NCI-H187 treated with DMSO at 0.1 percent for 48 hours (cell line): Measurements from ENCODE around the gene PHYKPL.
"Not testable (repeated sequence)": the region's sequence is repeated elsewhere in the genome, so short reads cannot be mapped to it uniquely, and the experiment has no call there.

Source experiments
- DNase-seq: peaks from one replicate; lab custom pipeline; 2025; lab: John Stamatoyannopoulos, UW

The PHYKPL gene

DNA sequence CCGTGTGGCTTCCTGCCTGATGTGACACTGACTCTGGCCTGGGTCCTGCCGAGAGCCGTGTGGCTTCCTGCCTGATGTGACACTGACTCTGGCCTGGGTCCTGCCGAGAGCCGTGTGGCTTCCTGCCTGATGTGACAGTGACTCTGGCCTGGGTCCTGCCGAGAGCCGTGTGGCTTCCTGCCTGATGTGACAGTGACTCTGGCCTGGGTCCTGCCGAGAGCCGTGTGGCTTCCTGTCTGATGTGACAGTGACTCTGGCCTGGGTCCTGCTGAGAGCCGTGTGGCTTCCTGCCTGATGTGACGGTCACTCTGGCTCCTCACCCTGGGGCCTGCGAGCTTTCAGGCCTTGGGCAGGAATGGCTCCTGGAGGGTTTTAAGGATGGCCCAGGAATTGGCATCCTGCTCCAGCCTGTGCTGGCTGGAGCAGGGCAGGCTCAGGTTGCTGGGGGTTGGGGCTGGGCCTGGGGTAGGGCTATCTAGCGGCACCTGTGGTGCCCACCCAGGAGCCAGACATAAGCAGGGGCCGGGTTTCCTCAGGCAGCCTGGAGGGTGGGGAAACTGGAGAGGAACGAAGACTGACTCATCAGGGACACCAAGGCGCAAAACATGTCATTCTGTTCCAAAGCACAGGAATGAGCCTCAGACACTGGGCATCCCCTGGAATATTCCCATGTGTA, 7.2 kb upstream of the PHYKPL start:
- DNase-seq = not testable (repeated sequence)

DNA sequence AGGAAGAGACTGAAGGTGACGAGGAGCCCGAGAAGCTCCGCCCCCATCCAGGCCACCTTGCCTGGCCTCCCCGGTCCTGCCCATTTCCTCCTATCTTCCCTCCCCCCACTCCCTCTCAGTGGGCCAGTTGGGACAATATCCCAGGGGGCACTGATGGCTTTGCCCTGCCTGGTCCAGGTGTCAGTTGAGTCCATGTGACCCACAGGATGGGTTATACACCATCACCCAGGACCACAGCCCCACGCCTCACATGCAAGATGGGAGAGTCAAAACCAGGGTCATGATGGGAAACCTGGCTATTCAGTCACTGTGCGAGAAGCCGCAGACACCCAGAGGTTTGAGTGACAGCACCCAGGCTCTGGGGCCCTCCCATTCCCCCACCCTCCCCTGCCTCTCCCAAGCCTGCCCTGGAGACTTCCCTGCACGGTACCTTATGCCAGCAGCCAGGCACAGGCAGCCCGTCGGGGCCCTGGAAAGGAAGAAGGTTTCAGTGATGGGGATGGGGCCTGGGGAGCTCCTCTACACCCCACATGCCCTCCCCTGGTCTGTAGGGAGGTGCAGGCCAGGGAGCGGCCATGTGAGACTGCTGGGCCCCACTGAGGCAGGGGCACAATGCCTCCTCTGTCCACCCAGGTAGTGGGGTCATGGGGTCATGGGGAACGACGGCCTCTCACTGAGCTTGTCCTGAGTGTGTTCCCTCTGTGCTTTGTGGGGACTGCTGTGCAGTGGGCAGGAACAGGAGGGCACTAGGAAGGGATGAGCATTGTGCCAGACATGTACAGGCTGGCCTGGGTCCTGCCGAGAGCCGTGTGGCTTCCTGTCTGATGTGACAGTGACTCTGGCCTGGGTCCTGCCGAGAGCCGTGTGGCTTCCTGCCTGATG, 6.3 kb upstream of the PHYKPL start:
- DNase-seq = no peak

DNA sequence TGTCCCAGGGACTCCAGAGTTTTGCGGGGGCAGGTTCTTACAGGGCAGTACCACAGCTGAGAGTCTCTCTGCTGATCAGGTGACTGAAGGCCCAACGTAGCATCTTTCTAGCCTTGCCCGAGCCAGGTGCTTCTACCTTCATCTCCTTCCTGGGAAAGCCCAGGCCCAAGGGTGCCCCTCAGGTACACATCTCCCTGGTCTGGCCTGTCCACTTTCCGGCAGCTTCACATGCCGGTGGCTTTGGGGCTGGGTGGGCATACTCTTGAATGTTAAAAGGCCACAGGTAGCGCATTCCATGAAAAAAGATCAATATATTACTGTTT, 5.7 kb upstream of the PHYKPL start:
- no peak for DNase-seq

DNA sequence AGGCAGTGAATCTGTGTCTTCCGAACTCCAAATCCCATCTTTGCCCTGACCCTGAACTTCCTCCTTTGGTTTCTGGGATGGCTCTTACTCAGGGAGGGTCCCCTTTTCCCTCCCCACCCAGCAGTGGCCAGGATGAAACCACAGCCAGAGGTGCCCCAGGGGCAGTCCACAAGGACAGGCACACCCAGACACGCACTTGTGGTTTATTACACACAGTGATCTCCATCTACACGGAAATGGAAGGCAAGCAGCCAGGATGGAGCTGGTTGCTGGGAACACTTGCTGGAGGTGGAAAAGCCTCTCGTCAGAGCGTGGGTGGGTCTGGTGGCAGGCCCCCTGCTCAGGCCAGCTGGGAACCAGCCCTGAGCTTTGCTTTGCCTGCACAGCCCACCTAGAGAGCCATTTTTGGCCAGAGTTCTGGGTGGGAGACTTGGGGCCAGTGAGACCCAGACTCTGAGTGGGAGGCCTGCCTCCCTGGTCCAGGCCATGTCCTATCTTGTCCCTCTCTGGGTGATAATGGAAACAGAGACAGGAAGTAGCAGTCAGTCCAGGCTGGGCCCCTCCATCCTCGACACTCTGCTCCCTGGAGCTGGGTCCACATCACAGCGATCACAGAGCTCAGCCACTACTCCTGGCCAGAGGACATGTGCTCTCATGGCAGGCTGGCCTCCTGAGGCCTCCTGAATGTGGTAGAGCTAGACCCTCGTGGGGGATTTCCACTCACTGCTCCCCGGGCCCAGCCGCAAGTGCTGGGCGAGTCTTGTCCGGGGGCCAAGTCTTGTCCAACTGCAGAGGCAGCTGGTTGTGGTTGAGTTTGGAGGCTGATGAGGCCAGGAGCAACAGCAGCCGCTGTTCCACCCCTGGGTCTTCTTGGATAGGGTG, 5.1 kb upstream of the PHYKPL start:
- DNase-seq = no peak

DNA sequence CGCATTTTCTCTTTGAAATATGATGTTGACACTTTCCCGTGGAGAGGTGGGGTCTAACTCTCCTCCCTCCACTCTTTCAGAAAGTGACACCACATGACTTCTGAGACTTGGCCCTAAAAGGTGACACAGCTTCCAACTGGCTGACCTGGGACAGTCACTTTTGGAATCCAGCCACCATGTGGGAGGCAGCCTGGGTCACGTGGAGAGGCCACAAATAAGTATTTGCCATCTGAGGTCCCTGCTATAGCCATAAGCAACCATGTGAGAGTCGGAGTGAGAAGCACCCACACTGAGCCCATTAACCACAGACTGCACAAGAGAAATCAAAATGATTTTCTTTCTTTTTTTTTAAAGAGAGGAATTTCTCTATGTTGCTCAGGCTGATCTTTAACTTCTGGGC, 4.1 kb upstream of the PHYKPL start:
- DNase-seq = no peak

DNA sequence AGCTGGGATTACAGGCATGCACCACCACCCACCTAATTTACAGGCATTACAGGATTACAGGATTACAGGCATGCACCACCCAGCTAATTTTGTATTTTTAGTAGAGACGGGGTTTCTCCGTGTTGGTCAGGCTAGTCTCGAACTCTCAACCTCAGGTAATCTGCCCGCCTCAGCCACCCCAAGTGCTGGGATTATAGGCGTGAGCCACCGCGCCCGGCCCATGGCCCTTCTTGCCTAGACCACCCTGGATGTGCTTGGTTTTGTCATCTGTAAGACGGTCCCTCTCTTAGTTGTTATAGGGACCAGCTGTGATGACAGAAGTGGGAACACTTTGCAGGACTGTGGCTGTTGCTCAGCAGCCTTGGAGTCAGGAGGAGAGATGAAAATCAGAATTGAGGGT, 3.5 kb upstream of the PHYKPL start:
- no peak for DNase-seq

DNA sequence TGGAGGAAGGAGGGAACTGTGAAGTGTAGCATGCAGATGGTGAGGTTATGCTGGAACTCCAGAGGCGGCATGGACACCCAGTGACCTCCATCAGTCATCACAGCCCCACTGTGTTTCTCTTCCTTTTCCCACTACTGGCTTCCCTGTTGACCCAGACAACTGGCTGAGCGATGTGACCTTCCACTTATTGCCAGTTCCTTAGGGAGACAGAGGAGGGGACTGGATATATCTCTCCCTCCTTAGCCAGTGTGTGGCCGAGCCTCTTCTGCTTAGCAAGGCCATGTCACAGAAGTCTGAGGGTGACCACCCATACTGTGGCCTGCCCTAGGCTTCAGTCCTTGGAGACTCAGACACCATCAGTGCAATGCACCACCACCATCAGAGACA, 3.0 kb upstream of the PHYKPL start:
- no peak for DNase-seq

DNA sequence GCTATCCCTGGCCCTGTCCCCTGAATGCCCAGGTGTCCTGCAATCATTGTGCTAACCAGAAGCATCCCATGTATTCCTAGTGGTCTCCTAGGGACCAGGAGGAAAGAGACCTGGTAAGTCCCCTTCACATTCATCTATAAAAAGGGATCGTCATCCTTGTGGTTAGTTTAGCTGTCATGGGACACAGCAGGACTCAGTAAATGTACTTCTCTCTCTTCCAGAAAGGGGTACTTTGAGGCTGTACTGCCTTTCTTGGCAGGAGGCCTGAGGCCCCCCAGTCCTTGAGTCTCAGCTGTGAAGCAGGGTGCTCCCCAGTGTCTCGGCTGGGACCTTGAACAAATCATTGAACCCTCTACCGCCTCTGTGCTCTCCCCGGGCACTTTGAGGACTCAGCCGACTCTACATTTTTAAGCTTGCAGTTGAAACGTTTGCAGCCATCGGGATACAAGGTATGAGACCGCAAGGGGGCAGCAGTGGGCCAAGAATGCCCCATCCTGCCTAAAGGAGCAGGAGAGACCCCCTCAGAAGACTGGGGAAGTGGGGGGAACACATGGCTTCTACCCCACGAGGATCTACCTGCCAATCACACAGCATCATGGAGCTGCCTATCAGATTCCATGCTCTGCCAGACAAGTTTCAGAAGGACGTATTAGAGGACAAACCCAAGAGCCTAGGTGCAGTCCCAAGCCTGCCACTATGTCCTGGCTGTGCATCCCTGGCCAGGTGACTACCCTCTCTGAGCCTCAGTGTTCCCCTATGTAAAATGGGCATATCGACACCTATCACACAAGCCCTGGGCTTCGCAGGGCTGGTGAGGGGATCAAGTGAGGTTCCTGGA, 2.4 kb upstream of the PHYKPL start:
- no peak for DNase-seq

DNA sequence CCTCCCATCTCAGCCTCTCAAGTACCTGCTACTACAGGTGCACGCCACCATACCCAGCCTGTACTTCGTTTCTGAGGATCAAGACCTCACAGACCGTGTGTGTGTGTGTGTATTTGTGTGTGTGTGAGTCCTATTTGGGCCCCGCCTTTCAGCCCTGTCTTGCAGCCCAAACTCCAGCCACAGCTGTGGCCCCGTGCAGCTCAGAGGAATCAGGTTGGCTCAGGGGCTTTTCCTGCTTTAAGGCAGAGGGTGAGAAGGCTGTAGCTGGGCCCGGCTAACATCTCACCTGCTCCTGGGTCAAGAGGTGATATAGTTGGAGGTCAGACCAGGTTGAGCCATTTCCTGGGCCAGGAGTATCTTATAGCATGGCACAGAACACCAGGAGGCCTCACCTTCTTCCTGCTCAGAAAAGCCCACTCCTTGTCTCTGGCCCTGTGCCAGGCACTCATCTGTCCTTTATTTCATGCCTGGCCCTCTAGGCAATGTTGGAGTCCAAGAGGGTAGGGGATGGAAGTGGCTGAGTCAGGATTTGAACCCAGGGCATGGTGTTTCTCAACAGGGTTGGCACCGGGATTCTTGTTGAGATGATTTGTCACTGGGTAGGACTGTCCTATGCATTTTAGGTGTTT, 1.6 kb upstream of the PHYKPL start:
- no peak for DNase-seq

DNA sequence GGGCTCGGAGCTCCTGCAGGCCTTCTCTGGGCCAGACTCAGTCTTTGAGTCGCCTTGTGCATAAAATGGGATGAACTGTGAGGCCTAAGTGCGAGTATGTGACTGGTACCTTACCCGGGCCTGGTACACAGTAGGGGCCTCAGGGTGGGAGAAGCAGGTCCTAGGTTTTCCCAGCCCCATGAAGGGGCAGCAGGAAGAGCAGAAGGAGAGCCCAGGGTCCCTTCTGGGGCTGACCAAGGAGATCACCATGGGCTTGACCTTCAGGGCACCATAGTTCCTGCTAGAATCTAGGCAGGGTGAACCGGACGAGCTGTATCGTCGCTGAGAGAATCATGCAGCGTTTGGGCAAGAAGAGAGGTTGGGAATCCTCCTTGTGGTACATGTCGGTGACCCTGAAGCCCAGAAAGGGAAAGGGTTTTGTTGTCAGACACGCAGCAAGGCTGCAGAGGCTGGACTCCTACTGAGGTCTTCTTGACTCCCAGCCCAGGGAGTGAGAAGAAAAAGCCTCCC, 373 bp upstream of the PHYKPL start:
- no peak for DNase-seq

DNA sequence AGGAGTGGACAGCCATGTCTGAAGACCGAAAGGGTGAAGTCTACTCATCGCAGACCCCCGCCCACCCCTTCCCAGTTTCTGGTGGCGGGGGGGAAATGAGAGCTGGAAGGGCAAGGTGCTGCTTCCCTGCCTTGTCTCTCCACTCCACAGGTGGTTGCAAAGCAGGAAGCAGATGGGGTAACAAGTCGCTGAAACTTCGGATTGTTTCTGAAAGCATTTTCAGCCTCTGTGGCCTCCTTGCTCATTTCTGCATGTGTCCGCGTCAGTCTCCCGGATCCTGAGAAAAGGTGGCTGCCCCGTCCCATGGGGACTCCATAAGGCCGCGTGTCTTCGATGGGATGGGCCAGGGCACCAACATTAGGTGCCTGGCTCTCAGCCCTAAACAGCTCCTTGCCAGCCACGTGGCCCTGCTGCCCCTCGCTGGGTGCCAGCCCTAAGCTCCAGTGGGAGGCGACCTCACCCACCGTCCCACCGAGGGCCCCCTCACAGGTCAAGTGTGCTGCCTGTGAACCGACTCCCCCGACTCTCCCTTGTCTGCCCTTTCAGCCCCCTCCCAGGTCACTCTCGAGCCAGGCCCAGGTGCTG, 971 bp downstream of the PHYKPL start:
- DNase-seq = no peak

DNA sequence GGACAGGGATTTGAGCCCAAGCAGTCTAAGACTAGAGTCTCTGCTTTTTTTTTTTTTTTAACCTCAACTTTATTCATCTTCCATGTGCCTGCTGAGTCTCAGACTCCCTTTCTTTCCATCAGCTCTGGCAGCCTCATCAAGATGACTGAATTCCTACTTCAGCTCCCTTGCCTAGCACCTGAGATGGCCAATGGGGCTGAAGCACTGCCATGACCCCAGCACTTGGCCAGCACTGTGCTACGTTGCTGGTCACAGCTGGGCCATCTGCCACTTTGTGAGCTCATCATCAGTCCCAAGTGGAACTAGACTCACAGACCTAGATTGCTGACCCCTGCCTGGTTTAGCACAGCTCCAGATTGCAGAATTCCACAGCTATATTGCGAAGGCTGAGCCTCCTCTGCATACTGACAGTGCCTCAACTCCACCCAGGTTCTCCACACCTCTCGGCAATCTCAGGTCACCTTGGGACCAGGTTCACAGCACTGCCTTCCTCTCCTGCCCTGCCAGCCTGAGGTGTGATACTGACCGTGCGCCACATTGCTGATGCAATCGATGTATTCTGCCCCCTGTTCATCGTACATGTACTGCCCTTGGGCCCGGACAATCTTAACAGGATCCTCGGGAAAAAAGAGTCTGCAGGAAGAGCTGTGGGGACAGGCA, 1.6 kb downstream of the PHYKPL start:
- DNase-seq = no peak

DNA sequence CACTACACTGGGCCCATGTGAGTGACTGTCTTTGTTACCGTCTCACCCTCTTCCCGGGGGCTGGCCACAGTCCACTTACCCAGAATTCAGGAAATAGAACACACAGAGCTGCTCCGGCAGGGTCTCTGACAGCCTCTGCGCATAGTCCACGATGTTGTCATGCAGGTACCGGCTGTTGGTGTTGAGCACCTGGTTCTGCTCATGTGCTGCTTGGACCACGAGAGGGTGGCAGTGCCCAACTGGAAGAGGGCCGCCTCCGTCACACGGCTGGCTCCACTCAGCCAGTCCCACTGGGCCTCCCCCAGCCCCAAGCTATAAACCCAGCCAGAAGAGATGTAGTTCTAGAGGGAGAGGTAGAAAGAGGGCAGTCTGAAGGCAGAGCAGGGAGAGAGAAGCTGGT, 2.7 kb downstream of the PHYKPL start:
- no peak for DNase-seq

DNA sequence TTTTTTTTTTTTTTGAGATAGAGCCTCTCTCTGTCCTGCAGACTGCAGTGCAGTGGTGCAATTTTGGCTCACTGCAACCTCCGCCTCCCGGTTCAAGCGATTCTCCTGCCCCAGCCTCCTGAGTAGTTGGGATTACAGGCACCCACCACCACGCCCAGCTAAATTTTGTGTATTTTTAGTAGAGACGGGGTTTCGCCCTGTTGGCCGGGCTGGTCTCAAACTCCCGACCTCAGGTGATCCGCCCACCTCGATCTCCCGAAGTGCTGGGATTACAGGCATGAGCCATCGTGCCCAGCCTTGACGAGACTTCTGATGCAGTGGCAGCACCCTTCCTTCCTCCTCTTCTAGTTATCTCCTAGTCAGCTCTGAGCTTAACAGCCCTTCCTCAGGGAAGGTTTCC, 3.5 kb downstream of the PHYKPL start:
- DNase-seq = not testable (repeated sequence)

DNA sequence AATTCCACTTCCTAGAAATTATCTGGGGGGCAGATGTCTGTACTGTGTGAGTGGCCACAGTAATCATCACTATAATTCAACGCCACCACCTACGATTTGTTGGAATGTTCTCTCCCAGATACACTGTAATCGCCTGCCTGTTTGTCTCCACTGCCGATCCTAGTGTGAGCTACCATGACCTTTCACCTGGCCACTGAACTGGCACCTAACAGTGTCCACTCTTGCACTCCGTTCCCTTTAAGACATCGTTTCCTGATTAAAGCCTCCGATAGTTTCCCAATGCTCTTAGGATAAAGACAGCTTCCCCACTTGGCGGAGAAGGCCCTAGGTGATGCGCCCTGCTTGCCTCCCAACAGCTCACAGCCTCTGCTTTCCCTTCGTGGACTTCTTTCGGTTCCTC, 4.0 kb downstream of the PHYKPL start:
- DNase-seq = no peak

DNA sequence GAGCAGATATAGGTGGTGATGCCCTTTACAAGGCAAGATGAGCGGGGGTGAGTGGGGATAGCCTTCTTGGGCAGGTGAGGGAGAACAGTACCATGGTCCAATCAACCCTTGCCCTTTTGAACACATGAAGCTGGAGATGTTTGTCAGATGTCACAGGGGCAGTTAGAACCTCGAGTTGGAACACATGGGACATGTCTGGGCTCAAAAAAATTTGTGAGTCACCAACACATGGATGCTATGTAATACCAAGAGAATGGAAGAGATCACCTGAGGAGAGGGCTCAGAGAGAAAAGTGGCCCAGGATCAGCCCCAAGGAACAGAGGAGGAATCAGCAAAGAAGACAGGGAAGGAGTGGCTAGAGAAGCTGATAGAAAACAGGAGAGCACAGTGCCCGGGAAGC, 4.7 kb downstream of the PHYKPL start:
- DNase-seq = no peak

DNA sequence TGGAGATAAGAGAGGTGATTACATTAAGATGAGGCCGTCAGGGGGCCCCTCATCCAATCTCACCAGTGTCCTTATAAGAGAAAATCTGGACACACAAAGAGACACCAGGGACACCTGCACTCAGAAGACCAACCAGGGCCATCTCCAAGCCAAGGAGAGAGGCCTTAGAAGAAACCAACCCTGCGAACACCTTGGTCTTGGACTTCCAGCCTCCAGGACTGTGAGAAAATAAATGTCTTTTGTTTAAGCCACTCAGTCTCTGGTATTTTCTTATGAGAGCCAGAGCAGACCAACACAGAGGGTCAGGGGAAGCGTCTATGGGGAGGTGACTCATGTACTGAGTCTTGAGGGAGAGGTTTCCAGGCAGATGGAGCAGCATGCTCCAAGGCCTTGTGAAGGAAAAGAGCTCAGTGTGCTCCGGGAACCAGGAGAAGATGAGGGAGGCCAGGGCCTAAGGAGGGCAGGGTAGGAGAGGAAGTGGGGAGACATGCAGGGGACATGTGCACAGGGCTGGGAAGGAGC, 5.4 kb downstream of the PHYKPL start:
- no peak for DNase-seq

DNA sequence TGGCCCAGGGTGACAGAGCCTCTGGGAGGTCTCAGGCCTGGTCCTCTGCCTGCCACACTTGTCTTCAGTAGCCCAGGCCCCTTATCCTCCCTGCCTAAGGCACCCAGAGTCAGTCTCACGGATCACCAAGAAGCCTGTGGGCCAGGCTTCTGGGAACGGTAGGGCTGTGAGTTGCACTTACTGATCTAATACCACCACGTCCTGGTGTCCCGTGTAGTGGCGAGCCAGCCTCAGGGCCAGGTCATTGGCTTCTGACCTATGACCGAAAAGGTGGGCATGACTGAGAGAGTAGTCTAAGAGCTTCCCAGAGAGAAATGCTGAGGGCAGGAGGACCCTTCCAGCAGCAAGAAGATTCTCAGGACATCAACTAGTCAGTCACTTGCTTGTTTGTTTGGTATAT, 7.4 kb downstream of the PHYKPL start:
- DNase-seq = no peak

DNA sequence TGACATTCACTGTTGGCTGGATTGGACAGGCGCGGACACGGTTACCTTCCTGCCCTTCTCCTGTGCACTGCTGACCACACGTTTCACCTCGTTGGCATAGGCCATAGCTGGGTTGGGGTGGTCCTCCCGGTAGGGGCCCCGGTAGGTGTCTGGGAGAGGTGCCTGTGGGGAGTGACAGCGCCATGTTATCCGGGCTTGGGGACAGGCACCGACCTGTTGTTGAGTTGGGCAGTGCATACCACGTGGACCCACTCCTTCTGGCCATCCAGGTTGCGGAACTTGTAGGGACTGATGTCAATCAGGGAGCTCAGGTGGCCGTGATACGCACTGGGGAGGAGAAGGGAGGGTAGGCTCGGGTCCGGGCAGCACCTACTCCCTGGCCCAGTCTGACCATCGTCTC, 8.2 kb downstream of the PHYKPL start:
- DNase-seq = no peak

DNA sequence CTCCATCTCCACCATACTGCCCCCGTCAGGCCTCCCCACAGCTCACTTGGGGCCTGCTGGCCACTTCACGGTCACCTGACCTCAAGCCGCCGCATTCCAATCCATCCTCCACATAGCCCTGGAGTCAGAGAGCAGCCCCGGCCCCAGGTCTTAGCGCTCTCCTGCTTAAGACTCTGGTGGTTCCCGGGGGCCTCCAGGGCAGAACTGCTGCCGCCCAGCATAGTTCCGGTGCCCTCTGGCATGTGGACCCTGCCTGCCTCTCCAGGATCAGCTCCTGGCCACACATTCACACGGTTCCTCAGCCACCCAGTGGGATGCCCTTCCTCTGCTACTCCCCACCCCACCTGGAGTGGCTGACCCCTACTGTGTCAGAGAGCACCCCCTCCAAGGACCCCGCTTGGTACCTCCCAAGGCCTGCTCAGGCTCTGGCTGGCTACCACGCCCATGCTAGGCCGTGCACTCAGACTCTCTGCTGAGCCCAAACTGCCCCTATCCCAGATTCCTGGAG, 8.7 kb downstream of the PHYKPL start:
- no peak for DNase-seq
